Liver (tissue), 3 donors: ENCODE data around the gene SLC12A3.
A peak's percentile ranks its signal among the peaks of the same experiment; 100 is the strongest.

Experiments
- GABPA ChIP-seq, 2 donors: IDR thresholded peaks in 1 of 2; conservative IDR thresholded peaks in 1 of 2; 2 replicates each; pipeline ENCODE4 v1.6.1; 2016; ENCODE audit warnings: antibody characterized with exemption in 2 of 2, mild to moderate bottlenecking in 1 of 2, moderate library complexity in 1 of 2
- RAD21 ChIP-seq, 2 donors: IDR thresholded peaks; 2 replicates each; pipeline ENCODE4 v1.6.1; 2016; ENCODE audit warnings: antibody characterized with exemption in 2 of 2, mild to moderate bottlenecking in 2 of 2
- SP1 ChIP-seq: IDR thresholded peaks from 2 replicates; pipeline ENCODE4 v1.6.1; 2018; ENCODE audit warnings: antibody characterized with exemption, mild to moderate bottlenecking
- TF ChIP-seq, protein P1 (sequence below): fragments of 150-350 bp; IDR thresholded peaks from 2 replicates; pipeline ENCODE4 v1.5.1; 2017; ENCODE audit warnings: improper control_type of control experiment, low read depth, low read length; ENCODE audit not compliant: missing input control
- TF ChIP-seq, protein P2 (sequence below): IDR thresholded peaks from 2 replicates; pipeline ENCODE4 v1.6.1; 2016; ENCODE audit warnings: antibody characterized with exemption
- donor health status: healthy.
- donor health status: healthy.

DNA sequence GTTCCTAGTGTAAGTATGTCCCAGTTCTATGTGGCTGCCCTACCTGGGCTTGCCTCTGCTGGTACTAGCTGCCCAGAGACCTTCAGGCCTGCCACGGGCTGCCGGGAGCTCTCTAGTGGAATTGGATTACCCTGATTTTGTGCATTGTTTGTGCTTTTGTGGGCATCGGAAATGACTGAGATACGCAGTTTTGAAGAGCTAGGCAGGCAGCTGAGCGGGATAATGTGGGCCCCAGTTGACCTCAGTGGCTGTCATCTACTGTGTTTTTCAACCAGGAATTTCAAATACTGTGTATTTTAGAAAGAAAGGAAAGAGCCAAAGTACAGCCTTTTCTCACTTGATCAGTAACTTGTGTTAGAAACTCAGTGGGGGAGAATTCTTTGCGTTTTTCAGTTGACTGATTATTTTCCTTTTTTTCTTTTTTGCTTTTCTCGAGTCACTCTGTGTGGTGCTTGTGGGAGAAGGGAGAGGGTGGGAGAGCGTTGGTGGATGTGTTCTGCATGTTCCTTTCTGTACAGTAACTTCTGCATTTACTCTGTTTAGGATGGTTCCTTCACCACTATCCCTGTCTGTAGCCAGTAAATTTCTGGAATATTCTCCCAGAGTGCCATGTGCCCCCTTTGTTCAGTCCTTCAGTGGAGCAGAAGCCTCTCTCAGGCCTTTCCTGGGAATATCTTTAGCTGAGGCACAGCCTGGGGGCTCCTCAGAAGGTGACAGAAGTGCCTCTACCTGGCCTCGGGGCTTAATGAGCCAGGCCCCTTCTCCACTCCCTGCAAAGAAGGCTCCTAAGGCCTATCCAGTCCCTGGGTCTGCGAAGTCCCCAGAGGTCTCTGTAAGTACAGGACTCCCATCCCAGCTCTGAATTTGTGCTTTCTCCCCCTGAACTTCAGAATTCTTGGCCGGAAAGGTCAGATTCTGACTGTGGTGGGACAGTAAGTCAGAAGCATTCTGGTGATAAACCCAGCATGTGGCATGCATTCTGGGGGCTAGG, 15.0 kb upstream of the SLC12A3 start:
- TF ChIP-seq RAD21 (IDR thresholded peaks at IDR 0.05) (no peak), SP1 (peak; percentile 33), GABPA (IDR thresholded peaks at IDR 0.05 in 1 of 2, conservative IDR thresholded peaks at IDR 0.05 in 1 of 2) (no peak)
- TF ChIP-seq, protein P1, sequence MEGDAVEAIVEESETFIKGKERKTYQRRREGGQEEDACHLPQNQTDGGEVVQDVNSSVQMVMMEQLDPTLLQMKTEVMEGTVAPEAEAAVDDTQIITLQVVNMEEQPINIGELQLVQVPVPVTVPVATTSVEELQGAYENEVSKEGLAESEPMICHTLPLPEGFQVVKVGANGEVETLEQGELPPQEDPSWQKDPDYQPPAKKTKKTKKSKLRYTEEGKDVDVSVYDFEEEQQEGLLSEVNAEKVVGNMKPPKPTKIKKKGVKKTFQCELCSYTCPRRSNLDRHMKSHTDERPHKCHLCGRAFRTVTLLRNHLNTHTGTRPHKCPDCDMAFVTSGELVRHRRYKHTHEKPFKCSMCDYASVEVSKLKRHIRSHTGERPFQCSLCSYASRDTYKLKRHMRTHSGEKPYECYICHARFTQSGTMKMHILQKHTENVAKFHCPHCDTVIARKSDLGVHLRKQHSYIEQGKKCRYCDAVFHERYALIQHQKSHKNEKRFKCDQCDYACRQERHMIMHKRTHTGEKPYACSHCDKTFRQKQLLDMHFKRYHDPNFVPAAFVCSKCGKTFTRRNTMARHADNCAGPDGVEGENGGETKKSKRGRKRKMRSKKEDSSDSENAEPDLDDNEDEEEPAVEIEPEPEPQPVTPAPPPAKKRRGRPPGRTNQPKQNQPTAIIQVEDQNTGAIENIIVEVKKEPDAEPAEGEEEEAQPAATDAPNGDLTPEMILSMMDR: no peak
- TF ChIP-seq, protein P2, sequence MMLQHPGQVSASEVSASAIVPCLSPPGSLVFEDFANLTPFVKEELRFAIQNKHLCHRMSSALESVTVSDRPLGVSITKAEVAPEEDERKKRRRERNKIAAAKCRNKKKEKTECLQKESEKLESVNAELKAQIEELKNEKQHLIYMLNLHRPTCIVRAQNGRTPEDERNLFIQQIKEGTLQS: no peak
